Thyroid gland (tissue), 4 donors: ENCODE results near the gene SMURF2.

Source experiments
- POLR2A ChIP-seq, 2 donors: fragments of 450-650 bp; IDR thresholded peaks; one replicate each; pipeline ENCODE4 v1.6.1; 2017; ENCODE audit warnings: antibody characterized with exemption in 2 of 2, mild to moderate bottlenecking in 2 of 2, moderate library complexity in 1 of 2
- TF ChIP-seq, protein P1 (sequence below), 6 experiments: fragments of 200-600 bp in 3 of 6; fragments of 450-650 bp in 3 of 6; sonication (generic) in 3 of 6; IDR thresholded peaks; one replicate each; pipeline ENCODE4 v1.5.1; 2016 to 2019; ENCODE audit warnings: antibody characterized with exemption in 6 of 6, mild to moderate bottlenecking in 2 of 6, inconsistent platforms in 1 of 6, moderate library complexity in 1 of 6

DNA sequence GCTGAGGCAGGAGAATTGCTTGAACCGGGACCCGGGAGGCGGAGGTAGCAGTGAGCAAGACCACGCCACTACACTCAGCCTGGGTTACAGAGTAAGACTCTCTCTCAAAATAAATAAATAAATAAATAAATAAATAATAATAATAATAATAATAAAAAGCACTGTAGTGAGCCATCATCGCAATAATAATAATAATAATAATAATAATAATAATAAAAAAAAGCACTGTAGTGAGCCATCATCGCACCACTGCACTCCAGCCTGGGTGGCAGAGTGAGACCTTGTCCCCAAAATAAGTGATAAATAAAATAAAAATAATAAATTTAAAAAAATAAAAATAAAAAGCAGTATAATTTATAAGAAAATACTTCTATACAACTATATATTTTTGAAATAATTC is 40.3 kb downstream of the SMURF2 start:
- TF ChIP-seq, protein P1, sequence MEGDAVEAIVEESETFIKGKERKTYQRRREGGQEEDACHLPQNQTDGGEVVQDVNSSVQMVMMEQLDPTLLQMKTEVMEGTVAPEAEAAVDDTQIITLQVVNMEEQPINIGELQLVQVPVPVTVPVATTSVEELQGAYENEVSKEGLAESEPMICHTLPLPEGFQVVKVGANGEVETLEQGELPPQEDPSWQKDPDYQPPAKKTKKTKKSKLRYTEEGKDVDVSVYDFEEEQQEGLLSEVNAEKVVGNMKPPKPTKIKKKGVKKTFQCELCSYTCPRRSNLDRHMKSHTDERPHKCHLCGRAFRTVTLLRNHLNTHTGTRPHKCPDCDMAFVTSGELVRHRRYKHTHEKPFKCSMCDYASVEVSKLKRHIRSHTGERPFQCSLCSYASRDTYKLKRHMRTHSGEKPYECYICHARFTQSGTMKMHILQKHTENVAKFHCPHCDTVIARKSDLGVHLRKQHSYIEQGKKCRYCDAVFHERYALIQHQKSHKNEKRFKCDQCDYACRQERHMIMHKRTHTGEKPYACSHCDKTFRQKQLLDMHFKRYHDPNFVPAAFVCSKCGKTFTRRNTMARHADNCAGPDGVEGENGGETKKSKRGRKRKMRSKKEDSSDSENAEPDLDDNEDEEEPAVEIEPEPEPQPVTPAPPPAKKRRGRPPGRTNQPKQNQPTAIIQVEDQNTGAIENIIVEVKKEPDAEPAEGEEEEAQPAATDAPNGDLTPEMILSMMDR (IDR thresholded peaks at IDR 0.05) = no peak
- no peak for TF ChIP-seq POLR2A (IDR thresholded peaks at IDR 0.05)
